ENCODE data around the gene COA8.

DNA sequence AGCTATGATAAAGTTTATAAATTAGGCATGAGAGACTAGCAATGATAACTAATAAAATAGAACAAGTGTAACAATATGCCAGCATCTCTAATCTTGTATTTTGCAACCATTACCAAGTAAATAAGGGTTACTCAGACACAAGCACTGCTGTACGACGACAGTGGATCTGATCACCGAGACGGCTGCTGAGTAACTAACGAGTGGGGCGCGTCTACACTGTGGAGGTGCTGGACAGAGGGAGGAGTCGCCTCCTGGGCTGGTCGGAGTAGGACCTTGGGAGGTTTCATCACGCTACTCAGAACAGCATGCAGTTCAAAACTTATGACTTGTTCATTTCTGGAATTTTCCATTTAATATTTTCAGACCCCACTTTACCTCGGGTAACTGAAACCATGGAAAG, 18.4 kb downstream of the COA8 start:
- TF ChIP-seq, protein P1, sequence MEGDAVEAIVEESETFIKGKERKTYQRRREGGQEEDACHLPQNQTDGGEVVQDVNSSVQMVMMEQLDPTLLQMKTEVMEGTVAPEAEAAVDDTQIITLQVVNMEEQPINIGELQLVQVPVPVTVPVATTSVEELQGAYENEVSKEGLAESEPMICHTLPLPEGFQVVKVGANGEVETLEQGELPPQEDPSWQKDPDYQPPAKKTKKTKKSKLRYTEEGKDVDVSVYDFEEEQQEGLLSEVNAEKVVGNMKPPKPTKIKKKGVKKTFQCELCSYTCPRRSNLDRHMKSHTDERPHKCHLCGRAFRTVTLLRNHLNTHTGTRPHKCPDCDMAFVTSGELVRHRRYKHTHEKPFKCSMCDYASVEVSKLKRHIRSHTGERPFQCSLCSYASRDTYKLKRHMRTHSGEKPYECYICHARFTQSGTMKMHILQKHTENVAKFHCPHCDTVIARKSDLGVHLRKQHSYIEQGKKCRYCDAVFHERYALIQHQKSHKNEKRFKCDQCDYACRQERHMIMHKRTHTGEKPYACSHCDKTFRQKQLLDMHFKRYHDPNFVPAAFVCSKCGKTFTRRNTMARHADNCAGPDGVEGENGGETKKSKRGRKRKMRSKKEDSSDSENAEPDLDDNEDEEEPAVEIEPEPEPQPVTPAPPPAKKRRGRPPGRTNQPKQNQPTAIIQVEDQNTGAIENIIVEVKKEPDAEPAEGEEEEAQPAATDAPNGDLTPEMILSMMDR (conservative IDR thresholded peaks at IDR 0.05; ENCODE audit: low read depth, low read length), result no peak
- TF ChIP-seq EZH2 (IDR thresholded peaks at IDR 0.05; ENCODE audit: low read length, unreplicated experiment) (no peak), EZH2phosphoT487 (IDR thresholded peaks at IDR 0.05; ENCODE audit: borderline replicate concordance, low read length) (no peak)

All from PC-3 (cell line).